Suprapubic skin (tissue), 4 donors: Measurements from ENCODE around the gene PAIP2B.

ENCODE experiments used
- EP300 ChIP-seq: sonication (generic); formaldehyde crosslinking; IDR thresholded peaks from one replicate; pipeline ENCODE4 v1.6.1; 2017; ENCODE audit warnings: antibody characterized with exemption
- POLR2A ChIP-seq, 2 donors: fragments of 450-650 bp; IDR thresholded peaks; one replicate each; pipeline ENCODE4 v1.6.1; 2017; ENCODE audit warnings: antibody characterized with exemption in 2 of 2, mild to moderate bottlenecking in 2 of 2, moderate library complexity in 2 of 2
- POLR2AphosphoS5 ChIP-seq, 3 donors: sonication (generic); formaldehyde crosslinking; IDR thresholded peaks; one replicate each; pipeline ENCODE4 v1.6.1; 2017; ENCODE audit warnings: antibody characterized with exemption in 3 of 3
- TF ChIP-seq, protein P1 (sequence below), 2 donors: fragments of 200-600 bp in 1 of 2; fragments of 450-650 bp in 1 of 2; sonication (generic) in 1 of 2; IDR thresholded peaks; one replicate each; pipeline ENCODE4 v1.5.1; 2016 to 2019; ENCODE audit warnings: antibody characterized with exemption in 2 of 2, mild to moderate bottlenecking in 1 of 2, moderate library complexity in 1 of 2

DNA sequence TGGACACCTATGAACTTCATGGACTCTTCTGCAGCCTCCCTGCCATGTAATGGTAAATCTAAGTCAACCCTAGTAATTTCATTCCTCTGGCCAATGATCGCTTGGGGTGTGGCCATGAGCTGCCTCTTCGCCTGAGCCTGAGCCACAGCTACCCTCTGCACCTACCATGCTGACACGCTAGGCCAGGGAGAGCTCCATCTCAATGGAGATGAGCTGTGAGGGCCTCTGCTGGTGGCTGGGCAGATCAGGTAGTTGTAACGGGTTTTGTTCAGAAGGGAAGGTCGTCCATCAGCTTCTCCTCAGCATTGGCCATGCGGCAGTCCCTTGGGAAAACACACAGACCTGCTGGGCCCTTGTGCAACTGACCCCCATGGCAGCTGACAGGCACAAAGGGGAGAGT lies 72.1 kb downstream of the PAIP2B start:
- TF ChIP-seq, protein P1, sequence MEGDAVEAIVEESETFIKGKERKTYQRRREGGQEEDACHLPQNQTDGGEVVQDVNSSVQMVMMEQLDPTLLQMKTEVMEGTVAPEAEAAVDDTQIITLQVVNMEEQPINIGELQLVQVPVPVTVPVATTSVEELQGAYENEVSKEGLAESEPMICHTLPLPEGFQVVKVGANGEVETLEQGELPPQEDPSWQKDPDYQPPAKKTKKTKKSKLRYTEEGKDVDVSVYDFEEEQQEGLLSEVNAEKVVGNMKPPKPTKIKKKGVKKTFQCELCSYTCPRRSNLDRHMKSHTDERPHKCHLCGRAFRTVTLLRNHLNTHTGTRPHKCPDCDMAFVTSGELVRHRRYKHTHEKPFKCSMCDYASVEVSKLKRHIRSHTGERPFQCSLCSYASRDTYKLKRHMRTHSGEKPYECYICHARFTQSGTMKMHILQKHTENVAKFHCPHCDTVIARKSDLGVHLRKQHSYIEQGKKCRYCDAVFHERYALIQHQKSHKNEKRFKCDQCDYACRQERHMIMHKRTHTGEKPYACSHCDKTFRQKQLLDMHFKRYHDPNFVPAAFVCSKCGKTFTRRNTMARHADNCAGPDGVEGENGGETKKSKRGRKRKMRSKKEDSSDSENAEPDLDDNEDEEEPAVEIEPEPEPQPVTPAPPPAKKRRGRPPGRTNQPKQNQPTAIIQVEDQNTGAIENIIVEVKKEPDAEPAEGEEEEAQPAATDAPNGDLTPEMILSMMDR (IDR thresholded peaks at IDR 0.05), result no peak
- TF ChIP-seq EP300 (no peak), POLR2A (IDR thresholded peaks at IDR 0.05) (no peak), POLR2AphosphoS5 (IDR thresholded peaks at IDR 0.05) (no peak)
